ENCODE data around the gene IL1RAPL1. TPM values are rescaled to one million over a fixed set of nuclear protein-coding genes. Genes with fewer than 3 reads are reported as not detected.

IL1RAPL1 gene
- total and polyA plus RNA-seq, 2 experiments from 2014 or later: 0.18 to 0.49 TPM

DNA sequence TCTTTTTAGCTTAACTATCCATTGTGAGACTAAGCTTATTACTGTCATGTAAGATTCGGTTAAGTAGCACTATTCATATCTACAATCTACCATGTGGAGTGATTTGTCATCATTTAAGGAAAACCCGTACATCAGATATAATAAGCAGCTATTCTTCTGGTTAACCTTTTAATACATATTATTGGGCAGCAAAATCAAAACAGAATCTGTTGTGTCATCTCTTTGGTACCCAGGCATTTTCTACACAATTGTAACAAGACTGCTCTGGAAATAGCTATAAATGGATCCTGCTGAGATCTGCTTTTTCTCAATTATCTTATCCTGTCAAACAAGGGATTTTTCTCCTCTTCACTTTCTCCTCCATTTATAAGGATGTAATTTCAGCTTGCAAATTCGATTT lies 1106.7 kb downstream of the IL1RAPL1 start (continued):
- TF ChIP-seq STAT1 (IDR thresholded peaks at IDR 0.05; ENCODE audit: unreplicated experiment) (no peak), EZH2 (IDR thresholded peaks at IDR 0.05; ENCODE audit: low read depth, unreplicated experiment) (no peak)
- TF ChIP-seq, protein P1, sequence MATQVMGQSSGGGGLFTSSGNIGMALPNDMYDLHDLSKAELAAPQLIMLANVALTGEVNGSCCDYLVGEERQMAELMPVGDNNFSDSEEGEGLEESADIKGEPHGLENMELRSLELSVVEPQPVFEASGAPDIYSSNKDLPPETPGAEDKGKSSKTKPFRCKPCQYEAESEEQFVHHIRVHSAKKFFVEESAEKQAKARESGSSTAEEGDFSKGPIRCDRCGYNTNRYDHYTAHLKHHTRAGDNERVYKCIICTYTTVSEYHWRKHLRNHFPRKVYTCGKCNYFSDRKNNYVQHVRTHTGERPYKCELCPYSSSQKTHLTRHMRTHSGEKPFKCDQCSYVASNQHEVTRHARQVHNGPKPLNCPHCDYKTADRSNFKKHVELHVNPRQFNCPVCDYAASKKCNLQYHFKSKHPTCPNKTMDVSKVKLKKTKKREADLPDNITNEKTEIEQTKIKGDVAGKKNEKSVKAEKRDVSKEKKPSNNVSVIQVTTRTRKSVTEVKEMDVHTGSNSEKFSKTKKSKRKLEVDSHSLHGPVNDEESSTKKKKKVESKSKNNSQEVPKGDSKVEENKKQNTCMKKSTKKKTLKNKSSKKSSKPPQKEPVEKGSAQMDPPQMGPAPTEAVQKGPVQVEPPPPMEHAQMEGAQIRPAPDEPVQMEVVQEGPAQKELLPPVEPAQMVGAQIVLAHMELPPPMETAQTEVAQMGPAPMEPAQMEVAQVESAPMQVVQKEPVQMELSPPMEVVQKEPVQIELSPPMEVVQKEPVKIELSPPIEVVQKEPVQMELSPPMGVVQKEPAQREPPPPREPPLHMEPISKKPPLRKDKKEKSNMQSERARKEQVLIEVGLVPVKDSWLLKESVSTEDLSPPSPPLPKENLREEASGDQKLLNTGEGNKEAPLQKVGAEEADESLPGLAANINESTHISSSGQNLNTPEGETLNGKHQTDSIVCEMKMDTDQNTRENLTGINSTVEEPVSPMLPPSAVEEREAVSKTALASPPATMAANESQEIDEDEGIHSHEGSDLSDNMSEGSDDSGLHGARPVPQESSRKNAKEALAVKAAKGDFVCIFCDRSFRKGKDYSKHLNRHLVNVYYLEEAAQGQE (IDR thresholded peaks at IDR 0.05; ENCODE audit: unreplicated experiment): no peak

DNA sequence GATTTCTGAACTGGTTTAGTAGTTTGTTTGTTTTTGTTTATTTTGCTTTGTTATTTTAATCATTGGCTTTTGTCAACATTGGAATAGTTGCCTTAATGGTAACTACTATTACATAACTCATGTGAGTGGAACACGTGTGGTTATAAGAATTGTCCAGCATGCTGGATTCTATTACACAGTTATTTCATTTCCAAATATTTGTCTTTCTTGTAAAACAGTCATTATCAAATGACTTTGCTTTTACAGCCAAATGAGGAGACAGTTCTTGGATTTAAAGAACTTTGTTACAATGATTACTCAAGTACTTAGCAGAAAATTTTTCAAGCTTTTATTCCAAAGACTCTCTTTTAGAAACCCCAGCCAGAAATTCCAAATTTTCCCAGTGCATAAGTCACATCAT lies 1112.0 kb downstream of the IL1RAPL1 start:
- Mint-ChIP-seq H3K4me3 (no peak overlapping the region), H3K9me3 (no peaks in the 10 kb centered on the region), H3K27ac (no peak overlapping the region), H3K27me3 (ENCODE audit: insufficient read depth, low read depth, poor library complexity) (peaks cover 2% of the 10 kb centered on the region), H3K4me1 (no peaks in the 10 kb centered on the region), H3K36me3 (ENCODE audit: low read depth) (no peaks in the 10 kb centered on the region)
- no peak overlapping the region for H3K4me2 ChIP-seq
- no peaks in the 10 kb centered on the region for H3F3A ChIP-seq (replicated peaks; ENCODE audit: low read depth)
- no peaks in the 10 kb centered on the region for H3K36me3 ChIP-seq (ENCODE audit: insufficient read depth)
- H2AFZ ChIP-seq: no peak overlapping the region
- H3K4me3 ChIP-seq: no peak overlapping the region
- no peak for ATAC-seq
- no peak overlapping the region for H3K27ac ChIP-seq (ENCODE audit: low read depth)
- DNase-seq (ENCODE audit: low spot score): no peak
- H3K4me1 ChIP-seq (ENCODE audit: insufficient read depth): peaks cover 5% of the 10 kb centered on the region; the same call in 1 of the 2 replicates
- no peaks in the 10 kb centered on the region for H3K27me3 ChIP-seq (ENCODE audit: insufficient read depth)
- H4K20me1 ChIP-seq (replicated peaks; ENCODE audit: insufficient read depth): no peaks in the 10 kb centered on the region
- H3K9me2 ChIP-seq (ENCODE audit: insufficient read depth): no peaks in the 10 kb centered on the region
- H3K79me2 ChIP-seq (replicated peaks; ENCODE audit: insufficient read depth): no peaks in the 10 kb centered on the region
- TF ChIP-seq ZNF331 (CRISPR knock-in tag; IDR thresholded peaks at IDR 0.05; ENCODE audit: low read depth) (no peak), EZH2 (IDR thresholded peaks at IDR 0.05; ENCODE audit: low read depth, unreplicated experiment) (no peak), ZNF114 (CRISPR knock-in tag; IDR thresholded peaks at IDR 0.05) (no peak), EZH2phosphoT487 (IDR thresholded peaks at IDR 0.05; ENCODE audit: unreplicated experiment) (no peak), NANOG (IDR thresholded peaks at IDR 0.05; ENCODE audit: borderline replicate concordance) (no peak), CREB1 (CRISPR knock-in tag; IDR thresholded peaks at IDR 0.05; ENCODE audit: low read depth) (no peak), JUNB (IDR thresholded peaks at IDR 0.05; ENCODE audit: unreplicated experiment) (no peak), POLR2AphosphoS5 (IDR thresholded peaks at IDR 0.05; ENCODE audit: low read depth) (no peak)
- TF ChIP-seq, protein P2, sequence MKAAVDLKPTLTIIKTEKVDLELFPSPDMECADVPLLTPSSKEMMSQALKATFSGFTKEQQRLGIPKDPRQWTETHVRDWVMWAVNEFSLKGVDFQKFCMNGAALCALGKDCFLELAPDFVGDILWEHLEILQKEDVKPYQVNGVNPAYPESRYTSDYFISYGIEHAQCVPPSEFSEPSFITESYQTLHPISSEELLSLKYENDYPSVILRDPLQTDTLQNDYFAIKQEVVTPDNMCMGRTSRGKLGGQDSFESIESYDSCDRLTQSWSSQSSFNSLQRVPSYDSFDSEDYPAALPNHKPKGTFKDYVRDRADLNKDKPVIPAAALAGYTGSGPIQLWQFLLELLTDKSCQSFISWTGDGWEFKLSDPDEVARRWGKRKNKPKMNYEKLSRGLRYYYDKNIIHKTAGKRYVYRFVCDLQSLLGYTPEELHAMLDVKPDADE (IDR thresholded peaks at IDR 0.05): no peak
- TF ChIP-seq, protein P1 (IDR thresholded peaks at IDR 0.05; ENCODE audit: unreplicated experiment): no peak
- TF ChIP-seq, protein P3, sequence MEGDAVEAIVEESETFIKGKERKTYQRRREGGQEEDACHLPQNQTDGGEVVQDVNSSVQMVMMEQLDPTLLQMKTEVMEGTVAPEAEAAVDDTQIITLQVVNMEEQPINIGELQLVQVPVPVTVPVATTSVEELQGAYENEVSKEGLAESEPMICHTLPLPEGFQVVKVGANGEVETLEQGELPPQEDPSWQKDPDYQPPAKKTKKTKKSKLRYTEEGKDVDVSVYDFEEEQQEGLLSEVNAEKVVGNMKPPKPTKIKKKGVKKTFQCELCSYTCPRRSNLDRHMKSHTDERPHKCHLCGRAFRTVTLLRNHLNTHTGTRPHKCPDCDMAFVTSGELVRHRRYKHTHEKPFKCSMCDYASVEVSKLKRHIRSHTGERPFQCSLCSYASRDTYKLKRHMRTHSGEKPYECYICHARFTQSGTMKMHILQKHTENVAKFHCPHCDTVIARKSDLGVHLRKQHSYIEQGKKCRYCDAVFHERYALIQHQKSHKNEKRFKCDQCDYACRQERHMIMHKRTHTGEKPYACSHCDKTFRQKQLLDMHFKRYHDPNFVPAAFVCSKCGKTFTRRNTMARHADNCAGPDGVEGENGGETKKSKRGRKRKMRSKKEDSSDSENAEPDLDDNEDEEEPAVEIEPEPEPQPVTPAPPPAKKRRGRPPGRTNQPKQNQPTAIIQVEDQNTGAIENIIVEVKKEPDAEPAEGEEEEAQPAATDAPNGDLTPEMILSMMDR (conservative IDR thresholded peaks at IDR 0.05; ENCODE audit: low read depth in 2 of 2): no peak

Data from GM23338 (cell line).